Stimulated activated CD8-positive, alpha-beta memory T cell treated with anti-CD3 and anti-CD28 coated beads, Interleukin-4, amount 100 ng/mL, for 24 hours (primary cell): Measurements from ENCODE around the gene CPAMD8.

ENCODE experiments used
- DNase-seq: peaks from one replicate; pipeline ENCODE4 v3.0.0-alpha.2; 2020; ENCODE audit warnings: low read depth

CPAMD8 gene

DNA sequence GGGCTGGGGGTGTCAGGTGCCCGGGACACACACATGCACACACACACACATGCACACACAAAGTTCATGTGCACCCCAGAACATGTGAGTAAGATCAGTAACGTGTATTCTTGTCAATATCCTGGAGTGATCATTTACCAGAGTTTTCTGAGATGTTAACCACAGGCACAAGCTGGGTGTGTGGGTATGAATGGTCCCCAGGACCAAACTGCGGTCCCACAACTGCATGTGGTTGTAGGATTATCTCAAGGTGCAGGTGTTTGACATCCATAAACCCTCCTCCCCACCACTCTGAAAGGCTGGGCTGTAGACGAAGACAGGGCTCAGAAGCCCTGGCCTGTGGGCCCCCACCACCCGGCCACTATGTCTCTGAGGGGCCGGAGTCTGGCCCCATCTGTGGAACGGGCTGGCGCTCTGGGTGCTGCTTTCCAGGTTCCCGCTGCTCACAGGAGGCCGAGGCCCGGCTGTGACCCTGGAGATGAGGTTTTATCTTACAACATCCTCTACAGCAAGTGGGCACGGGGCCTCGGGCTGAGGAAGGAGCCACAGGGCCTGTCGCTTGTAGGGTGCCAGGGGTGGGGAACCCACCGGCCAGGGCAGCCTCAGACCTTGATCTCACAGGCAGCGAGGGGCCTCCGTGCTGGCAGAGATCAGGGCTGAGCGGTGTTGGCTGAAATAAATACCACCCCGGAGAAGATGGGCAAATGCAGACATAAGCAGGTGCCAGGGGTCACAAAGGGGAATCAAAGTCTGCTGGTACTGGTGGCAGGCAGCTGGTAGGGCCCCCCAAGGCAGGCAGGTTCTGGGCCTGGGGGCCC is 133.5 kb downstream of the CPAMD8 start:
- DNase-seq, result no peak

- no peak for DNase-seq
Observed at GRCh38 chr19:16892436-16892835, 134.2 kb downstream of the CPAMD8 start.

- no peak for DNase-seq
Observed at GRCh38 chr19:16891696-16892382, 134.8 kb downstream of the CPAMD8 start.

DNA sequence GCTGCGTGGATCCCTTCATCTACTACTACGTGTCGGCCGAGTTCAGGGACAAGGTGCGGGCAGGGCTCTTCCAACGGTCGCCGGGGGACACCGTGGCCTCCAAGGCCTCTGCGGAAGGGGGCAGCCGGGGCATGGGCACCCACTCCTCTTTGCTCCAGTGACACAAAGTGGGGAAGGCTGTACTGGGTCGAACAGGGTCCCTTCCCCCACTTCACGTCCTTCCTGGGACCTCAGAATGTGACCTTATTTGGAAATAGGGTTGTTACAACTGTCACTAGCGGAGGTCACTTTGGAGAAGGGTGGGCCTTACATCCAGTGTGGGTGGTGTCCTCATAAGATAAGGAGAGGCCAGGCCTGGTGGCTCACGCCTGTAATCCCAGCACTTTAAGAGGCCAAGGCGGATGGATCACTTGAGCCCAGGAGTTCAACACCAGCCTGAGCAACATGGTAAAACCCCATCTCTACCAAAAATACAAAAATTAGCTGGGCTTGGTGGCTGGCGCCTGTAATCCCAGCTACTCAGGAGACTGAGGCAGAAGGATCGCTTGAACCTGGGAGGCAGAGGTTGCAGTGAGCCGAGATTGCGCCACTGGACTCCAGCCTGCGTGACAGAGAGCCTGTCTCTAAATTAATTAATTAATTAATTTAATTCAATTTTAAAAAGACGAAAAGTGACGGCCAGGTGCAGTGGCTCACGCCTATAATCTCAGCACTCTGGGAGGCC is 136.0 kb downstream of the CPAMD8 start:
- no peak for DNase-seq

DNA sequence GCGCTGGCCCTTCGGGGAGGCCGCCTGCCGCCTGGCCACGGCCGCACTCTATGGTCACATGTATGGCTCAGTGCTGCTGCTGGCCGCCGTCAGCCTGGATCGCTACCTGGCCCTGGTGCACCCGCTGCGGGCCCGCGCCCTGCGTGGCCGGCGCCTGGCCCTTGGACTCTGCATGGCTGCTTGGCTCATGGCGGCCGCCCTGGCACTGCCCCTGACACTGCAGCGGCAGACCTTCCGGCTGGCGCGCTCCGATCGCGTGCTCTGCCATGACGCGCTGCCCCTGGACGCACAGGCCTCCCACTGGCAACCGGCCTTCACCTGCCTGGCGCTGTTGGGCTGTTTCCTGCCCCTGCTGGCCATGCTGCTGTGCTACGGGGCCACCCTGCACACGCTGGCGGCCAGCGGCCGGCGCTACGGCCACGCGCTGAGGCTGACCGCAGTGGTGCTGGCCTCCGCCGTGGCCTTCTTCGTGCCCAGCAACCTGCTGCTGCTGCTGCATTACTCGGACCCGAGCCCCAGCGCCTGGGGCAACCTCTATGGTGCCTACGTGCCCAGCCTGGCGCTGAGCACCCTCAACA is 136.6 kb downstream of the CPAMD8 start:
- no peak for DNase-seq

DNA sequence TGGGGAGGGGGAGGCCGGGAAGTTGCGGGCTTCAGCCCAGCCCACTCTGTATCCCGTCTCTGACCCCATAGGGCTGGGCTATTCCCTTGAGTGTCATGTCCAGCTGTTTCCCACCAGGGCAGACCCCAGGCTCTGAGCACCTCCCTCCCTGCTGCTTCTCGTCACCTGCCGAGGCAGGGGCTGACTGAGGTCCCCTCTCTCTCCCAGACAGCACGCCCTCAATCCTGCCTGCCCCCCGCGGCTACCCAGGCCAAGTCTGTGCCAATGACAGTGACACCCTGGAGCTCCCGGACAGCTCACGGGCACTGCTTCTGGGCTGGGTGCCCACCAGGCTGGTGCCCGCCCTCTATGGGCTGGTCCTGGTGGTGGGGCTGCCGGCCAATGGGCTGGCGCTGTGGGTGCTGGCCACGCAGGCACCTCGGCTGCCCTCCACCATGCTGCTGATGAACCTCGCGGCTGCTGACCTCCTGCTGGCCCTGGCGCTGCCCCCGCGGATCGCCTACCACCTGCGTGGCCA is 137.2 kb downstream of the CPAMD8 start:
- DNase-seq, result no peak

GRCh38 chr19:16888629-16889365 is 137.8 kb downstream of the CPAMD8 start, which contains the start of gene F2RL3:
Gene F2RL3, plus strand, starts transcription at chr19:16888999. Its CDS starts 191 bp downstream, at chr19:16889190.
- DNase-seq, result no peak

GRCh38 chr19:16887353-16888265 is 139.0 kb downstream of the CPAMD8 start:
- DNase-seq, result no peak

GRCh38 chr19:16886305-16886880 is 140.2 kb downstream of the CPAMD8 start:
- no peak for DNase-seq

GRCh38 chr19:16885166-16885565 is 141.4 kb downstream of the CPAMD8 start:
- no peak for DNase-seq

- DNase-seq, result no peak
Observed at GRCh38 chr19:16883522-16883921, 143.1 kb downstream of the CPAMD8 start.

DNA sequence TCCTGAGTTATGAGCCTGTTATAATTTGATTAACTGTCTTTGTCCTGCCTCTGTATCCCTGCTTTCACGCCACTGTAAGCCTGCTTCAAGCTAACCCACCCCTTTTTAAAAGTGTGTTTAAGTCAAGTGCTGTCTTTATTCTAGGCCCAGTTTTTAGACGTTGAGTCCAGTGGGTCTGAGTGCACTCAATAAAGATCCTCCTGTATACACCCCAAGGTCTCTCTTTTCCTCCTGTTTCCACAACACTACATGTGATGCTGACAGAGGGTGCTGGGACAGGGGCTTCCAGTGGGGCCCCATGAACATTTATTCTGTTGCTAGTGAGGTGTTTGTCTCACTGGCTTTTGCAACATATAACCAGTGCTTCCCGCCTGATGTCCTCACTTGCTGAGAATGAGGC is 144.5 kb downstream of the CPAMD8 start:
- no peak for DNase-seq

DNA sequence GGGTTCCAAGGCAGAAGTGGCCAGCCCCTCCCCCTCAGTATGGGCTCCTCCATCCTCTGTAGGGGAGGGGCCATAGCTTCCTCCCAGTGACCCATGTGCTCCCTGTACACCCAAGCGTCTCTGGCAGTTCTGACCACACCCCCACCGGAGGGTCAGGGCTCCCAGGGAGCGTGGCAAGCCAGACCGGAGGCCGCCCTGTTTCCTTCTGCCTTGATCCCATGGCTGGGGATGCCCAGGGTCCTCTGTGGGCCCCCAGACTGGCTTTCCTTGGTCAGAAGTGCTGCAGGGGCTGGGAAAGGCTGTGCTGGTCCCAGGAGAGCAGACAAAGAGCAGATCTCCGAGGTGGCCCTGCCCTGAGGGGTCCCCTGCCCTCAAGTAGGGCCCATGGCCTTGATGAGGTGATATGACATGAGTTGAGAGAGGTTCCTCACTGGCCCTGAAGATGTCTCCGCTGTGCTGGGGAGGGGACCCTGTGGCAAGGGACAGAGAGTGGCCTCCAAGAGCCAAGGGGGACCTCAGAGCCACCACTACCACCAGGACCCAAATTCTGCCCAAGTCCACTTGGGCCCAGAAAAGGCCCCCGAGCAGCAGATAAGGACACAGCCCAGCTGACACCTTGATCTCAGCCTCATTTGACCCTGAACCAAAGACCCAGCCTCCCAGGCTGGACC is 145.6 kb downstream of the CPAMD8 start:
- no peak for DNase-seq

DNA sequence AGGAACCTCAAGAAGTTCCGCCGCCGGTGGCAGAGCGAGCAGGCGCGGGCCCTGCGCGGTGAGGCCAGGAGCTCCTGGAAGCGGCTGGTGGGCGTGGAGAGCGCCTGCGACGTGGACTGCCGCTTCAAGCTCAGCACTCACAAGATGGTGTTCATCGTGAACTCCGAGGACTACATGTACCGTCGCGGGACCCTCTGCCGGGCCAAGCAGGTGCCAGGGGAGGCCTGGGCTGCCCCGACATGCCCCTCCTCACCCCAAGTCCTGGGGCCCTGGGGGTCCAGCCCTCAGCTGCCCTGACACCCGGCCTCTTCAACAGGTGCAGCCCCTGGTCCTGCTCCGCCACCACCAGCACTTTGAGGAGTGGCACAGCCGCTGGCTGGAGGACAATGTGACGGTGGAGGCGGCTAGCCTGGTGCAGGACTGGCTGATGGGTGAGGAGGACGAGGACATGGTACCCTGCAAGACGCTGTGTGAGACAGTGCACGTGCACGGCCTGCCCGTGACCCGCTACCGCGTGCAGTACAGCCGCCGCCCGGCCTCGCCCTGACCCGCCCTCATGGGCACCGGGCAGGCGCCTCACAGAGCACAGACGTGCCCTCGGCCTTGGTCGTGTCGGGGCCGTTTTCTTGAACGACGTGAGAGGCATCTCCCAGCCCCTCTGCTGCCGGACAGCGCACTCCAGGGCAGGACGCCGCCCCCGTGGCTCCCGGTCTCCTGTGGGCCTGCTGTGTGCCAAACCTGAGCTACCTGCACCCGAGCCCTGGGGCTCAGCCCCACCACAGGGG is 148.2 kb downstream of the CPAMD8 start:
- no peak for DNase-seq

DNA sequence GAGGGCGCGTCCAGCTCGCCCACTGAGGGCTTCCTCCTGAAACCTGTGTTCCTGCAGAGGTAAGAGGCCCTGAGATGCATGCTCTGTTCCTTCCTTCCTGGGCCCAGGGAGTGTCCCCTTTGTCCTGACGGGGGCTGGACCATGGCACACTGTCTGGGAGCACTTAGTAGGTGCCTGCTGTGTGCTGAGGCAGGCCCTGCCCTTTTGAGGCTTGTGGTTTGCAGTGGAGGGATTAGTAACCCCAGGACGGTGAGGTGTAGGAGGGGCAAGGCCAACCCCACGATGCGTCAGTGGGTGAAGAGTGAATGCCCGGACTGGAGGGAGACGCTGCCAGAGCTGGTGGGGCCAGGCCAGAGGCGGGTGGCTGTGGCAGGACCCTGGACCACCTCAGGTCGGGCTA is 149.0 kb downstream of the CPAMD8 start:
- no peak for DNase-seq

DNA sequence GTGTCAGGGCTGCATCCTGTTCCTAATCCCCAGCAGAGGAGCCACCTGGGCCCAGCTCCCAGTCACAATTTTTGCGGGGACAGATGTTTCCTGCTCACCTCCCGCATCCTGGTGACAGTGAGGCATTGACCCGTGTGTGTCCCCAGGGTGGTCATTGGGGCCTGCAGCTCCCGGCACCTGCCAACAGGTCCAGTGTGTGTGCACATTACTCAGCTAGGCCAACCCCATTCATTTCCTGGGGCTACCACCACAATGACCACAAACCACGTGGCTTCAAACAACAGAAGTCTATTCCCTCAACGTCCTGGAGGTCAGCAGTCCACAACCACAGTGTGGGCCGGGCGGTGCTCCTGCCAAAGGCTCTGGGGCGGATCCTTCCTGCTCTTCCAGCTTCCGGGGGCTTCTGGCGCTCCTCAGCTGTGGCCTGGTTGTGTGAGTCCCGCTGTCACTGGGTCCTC is 149.7 kb downstream of the CPAMD8 start:
- no peak for DNase-seq

DNA sequence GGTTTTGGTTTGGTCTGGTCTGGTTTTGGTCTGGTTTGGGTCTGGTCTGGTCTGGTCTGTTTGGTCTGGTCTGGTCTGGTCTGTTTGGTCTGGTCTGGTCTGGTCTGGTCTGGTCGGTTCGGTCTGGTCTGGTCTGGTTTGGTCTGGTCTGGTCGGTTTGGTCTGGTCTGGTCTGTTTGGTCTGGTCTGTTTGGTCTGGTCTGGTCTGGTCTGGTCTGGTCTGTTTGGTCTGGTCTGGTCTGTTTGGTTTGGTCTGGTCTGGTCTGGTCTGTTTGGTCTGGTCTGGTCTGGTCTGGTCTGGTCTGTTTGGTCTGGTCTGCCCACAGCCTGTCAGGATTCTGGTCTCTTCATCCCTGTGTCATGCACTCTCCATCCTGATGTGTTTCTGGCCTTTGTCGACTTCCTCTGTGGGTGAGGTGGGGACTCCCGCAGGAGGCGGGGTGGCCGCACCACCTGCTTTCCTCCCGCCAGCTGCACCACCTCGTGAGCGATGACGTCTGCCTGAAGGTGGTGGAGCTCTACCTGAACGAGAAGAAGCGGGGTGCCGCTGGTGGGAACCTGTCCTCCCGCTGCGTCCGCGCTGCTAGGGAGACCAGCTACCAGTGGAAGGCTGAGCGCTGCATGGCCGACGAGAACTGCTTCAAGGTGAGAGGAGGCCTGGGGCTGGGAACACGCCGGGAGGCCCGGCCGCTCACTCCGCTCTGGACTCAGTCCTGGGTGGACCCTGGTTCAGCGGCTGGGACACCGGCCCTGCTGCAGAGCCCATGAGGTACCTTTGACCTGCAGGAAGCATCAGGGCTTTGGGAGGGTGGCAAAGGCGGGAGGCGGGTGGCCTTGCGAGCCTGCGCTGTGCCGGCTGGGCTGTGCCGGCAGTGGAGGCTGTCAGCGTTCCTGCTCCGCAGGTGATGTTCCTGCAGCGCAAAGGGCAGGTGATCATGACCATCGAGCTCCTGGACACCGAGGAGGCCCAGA is 150.7 kb downstream of the CPAMD8 start:
- no peak for DNase-seq
